ENCODE results near the gene KLHL10.

KLHL10 gene

GRCh38 chr17:41837761-41838538 is at the start of gene KLHL10:
TSS of gene KLHL10 (plus strand) at chr17:41837825. CDS start at chr17:41837933, 108 bp downstream.
- no peaks in the 10 kb centered on the region for H3K9me3 ChIP-seq (ENCODE audit: severe bottlenecking)
- peaks cover 24% of the 10 kb centered on the region for H3K36me3 ChIP-seq
- DNase-seq = no peak
- peak within 1 kb of the TSS; percentile 94; the same call in 1 of the 2 replicates for H3K4me3 ChIP-seq (ENCODE audit: low read depth, low read length)
- no peaks in the 10 kb centered on the region for H3K27me3 ChIP-seq (ENCODE audit: insufficient read depth, low read depth, severe bottlenecking)
- no peak within 1 kb of the TSS for H3K27ac ChIP-seq
- TF ChIP-seq, protein P1, sequence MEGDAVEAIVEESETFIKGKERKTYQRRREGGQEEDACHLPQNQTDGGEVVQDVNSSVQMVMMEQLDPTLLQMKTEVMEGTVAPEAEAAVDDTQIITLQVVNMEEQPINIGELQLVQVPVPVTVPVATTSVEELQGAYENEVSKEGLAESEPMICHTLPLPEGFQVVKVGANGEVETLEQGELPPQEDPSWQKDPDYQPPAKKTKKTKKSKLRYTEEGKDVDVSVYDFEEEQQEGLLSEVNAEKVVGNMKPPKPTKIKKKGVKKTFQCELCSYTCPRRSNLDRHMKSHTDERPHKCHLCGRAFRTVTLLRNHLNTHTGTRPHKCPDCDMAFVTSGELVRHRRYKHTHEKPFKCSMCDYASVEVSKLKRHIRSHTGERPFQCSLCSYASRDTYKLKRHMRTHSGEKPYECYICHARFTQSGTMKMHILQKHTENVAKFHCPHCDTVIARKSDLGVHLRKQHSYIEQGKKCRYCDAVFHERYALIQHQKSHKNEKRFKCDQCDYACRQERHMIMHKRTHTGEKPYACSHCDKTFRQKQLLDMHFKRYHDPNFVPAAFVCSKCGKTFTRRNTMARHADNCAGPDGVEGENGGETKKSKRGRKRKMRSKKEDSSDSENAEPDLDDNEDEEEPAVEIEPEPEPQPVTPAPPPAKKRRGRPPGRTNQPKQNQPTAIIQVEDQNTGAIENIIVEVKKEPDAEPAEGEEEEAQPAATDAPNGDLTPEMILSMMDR (IDR thresholded peaks at IDR 0.05; ENCODE audit: low read depth, low read length) = no peak

DNA sequence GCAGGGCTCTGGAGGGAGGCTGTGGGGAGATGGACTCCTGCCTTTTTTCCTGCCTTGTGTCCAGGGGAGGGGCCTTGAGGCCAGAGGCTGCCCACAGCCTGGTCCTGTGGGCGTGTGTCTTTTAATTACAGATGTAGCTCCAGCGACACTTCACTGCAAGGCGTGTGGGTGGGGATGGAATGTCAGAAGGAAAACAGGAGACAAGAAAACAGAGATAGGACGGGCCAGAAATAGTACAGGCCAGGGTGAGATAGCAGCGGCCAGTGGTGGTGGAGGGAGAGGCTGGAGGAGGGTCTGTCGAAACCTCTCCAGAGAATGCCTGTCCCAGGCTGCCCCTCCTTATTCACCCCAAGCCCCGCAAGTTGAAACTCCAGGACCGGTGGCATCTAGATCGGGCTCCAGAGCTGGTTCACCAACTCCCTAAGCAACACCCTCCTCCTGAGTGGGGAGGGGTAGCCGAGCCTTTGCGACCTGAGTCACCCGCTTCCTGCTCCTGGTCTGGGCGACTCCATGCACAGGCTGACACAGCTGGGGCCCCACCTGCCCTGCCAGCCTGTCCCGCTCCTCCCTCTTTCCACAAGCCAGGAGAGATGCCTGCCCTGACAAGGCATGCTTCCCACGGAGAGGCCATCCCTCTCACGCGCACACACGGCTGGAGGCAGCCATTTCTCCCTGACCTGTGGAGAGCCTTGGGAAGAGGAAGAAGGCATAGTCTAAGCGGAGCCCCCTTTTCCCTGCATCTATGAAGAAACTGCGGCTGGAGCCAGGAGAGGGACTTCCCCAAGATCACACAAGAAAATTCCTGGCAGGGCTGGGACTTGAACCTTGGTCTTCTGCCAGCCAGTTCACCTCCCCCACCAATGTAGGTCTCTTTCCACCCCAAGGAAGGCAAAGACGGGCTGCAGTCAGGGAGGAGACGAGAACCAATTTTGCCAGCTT is 44.5 kb upstream of the KLHL10 start:
- Histone ChIP-seq H3K36me3 (no peaks in the 10 kb centered on the region), H3K27me3 (ENCODE audit: insufficient read depth, low read depth, severe bottlenecking) (no peaks in the 10 kb centered on the region), H3K27ac (no peak overlapping the region), H3K4me3 (ENCODE audit: low read depth, low read length) (no peak overlapping the region), H3K9me3 (ENCODE audit: severe bottlenecking) (no peaks in the 10 kb centered on the region)
- TF ChIP-seq, protein P1 (IDR thresholded peaks at IDR 0.05; ENCODE audit: low read depth, low read length) = no peak
- DNase-seq = no peak

- no peaks in the 10 kb centered on the region for H3K27me3 ChIP-seq (ENCODE audit: insufficient read depth, low read depth, severe bottlenecking)
- H3K9me3 ChIP-seq (ENCODE audit: severe bottlenecking) = no peaks in the 10 kb centered on the region
- TF ChIP-seq, protein P1 (IDR thresholded peaks at IDR 0.05; ENCODE audit: low read depth, low read length) = no peak
- DNase-seq = no peak
- no peaks in the 10 kb centered on the region for H3K36me3 ChIP-seq
- H3K27ac ChIP-seq = no peak overlapping the region; the same call in 1 of the 2 replicates
- H3K4me3 ChIP-seq (ENCODE audit: low read depth, low read length) = no peak overlapping the region
These were observed 43.7 kb upstream of the KLHL10 start for GRCh38 chr17:41793784-41794539.

GRCh38 chr17:41794540-41794975 is 43.1 kb upstream of the KLHL10 start:
- no peaks in the 10 kb centered on the region for H3K36me3 ChIP-seq
- H3K27ac ChIP-seq = no peak overlapping the region
- H3K27me3 ChIP-seq (ENCODE audit: insufficient read depth, low read depth, severe bottlenecking) = no peaks in the 10 kb centered on the region
- no peak overlapping the region for H3K4me3 ChIP-seq (ENCODE audit: low read depth, low read length)
- DNase-seq = no peak
- TF ChIP-seq, protein P1 (IDR thresholded peaks at IDR 0.05; ENCODE audit: low read depth, low read length) = no peak
- no peaks in the 10 kb centered on the region for H3K9me3 ChIP-seq (ENCODE audit: severe bottlenecking)

- no peak overlapping the region for H3K27ac ChIP-seq
- H3K9me3 ChIP-seq (ENCODE audit: severe bottlenecking) = no peaks in the 10 kb centered on the region
- H3K4me3 ChIP-seq (ENCODE audit: low read depth, low read length) = no peak overlapping the region
- TF ChIP-seq, protein P1 (IDR thresholded peaks at IDR 0.05; ENCODE audit: low read depth, low read length) = no peak
- no peaks in the 10 kb centered on the region for H3K36me3 ChIP-seq
- DNase-seq = no peak
- H3K27me3 ChIP-seq (ENCODE audit: insufficient read depth, low read depth, severe bottlenecking) = no peaks in the 10 kb centered on the region
These were observed 41.3 kb upstream of the KLHL10 start for GRCh38 chr17:41796121-41796895.
